Stomach (tissue), 4 donors: ENCODE data around the gene KRT80.

Source experiments
- CTCF ChIP-seq, 7 experiments: fragments of 450-650 bp in 4 of 7; fragments of 200-600 bp in 3 of 7; sonication (generic) in 3 of 7; IDR thresholded peaks; one replicate each; pipeline ENCODE4 v1.5.1; 2016 to 2019; ENCODE audit warnings: antibody characterized with exemption in 7 of 7, control low read depth in 2 of 7, mild to moderate bottlenecking in 1 of 7
- POLR2A ChIP-seq, 4 donors: fragments of 450-650 bp; IDR thresholded peaks; one replicate each; pipeline ENCODE4 v1.6.1; 2016; ENCODE audit warnings: antibody characterized with exemption in 4 of 4, control low read depth in 2 of 4, mild to moderate bottlenecking in 1 of 4, moderate library complexity in 1 of 4
- POLR2AphosphoS5 ChIP-seq, 3 donors: sonication (generic); formaldehyde crosslinking; IDR thresholded peaks; one replicate each; pipeline ENCODE4 v1.6.1; 2016; ENCODE audit warnings: antibody characterized with exemption in 3 of 3

- TF ChIP-seq POLR2AphosphoS5 (IDR thresholded peaks at IDR 0.05) = no peak
- no peak for TF ChIP-seq CTCF (IDR thresholded peaks at IDR 0.05)
- no peak for TF ChIP-seq POLR2A (IDR thresholded peaks at IDR 0.05)
Measured at GRCh38 chr12:52132754-52133161, 59.1 kb downstream of the KRT80 start.
